ENCODE results near the gene ANGPTL4.
A peak's percentile ranks its signal among the peaks of the same experiment; 100 is the strongest.

Gene ANGPTL4

DNA sequence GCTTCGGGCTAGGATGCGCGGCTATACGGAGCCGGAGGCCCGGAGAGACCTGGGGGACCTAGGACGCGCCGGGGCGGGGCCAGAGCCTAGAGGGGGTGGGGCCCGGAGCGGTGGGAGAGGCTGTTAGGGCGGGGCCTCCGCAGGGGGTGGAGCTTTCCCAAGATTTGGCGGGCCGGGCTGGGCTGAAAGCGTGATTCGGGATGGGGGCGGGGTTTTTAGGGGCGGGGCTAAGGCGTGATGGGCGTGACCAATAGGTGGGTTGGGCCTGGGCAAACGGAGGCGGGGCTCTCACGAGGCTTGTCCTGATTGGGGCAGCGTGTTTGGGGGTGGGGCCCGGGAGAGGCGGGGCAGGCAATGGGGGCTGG, 26.6 kb downstream of the ANGPTL4 start:
- no peaks in the 10 kb centered on the region for H3F3A ChIP-seq (ENCODE audit: low read depth)
- H3K9ac ChIP-seq (ENCODE audit: low read depth, low read length, poor library complexity, severe bottlenecking): peak overlapping the region; percentile 90
- H3K4me1 ChIP-seq (ENCODE audit: insufficient read depth, low read length, poor library complexity, severe bottlenecking): peaks cover 26% of the 10 kb centered on the region
- H4K20me1 ChIP-seq (ENCODE audit: insufficient read depth, low read length, poor library complexity, severe bottlenecking): peaks cover 42% of the 10 kb centered on the region
- H3K4me2 ChIP-seq (ENCODE audit: low read depth, low read length, poor library complexity, severe bottlenecking): peak overlapping the region; percentile 80
- peaks cover 55% of the 10 kb centered on the region for H3K79me2 ChIP-seq (ENCODE audit: insufficient read depth, low read length)
- H3K36me3 ChIP-seq (ENCODE audit: insufficient read depth, low read length): no peaks in the 10 kb centered on the region
- TF ChIP-seq, protein P1, sequence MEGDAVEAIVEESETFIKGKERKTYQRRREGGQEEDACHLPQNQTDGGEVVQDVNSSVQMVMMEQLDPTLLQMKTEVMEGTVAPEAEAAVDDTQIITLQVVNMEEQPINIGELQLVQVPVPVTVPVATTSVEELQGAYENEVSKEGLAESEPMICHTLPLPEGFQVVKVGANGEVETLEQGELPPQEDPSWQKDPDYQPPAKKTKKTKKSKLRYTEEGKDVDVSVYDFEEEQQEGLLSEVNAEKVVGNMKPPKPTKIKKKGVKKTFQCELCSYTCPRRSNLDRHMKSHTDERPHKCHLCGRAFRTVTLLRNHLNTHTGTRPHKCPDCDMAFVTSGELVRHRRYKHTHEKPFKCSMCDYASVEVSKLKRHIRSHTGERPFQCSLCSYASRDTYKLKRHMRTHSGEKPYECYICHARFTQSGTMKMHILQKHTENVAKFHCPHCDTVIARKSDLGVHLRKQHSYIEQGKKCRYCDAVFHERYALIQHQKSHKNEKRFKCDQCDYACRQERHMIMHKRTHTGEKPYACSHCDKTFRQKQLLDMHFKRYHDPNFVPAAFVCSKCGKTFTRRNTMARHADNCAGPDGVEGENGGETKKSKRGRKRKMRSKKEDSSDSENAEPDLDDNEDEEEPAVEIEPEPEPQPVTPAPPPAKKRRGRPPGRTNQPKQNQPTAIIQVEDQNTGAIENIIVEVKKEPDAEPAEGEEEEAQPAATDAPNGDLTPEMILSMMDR (conservative IDR thresholded peaks at IDR 0.05; ENCODE audit: low read length): no peak
- no peaks in the 10 kb centered on the region for H3K9me3 ChIP-seq (ENCODE audit: insufficient read depth, low read depth, low read length)
- H3K4me3 ChIP-seq (ENCODE audit: low read length, poor library complexity, severe bottlenecking): peak overlapping the region; percentile 87
- no peak overlapping the region for H2AFZ ChIP-seq (ENCODE audit: low read length)
- no peaks in the 10 kb centered on the region for H3K9me2 ChIP-seq (replicated peaks; ENCODE audit: low read depth, low read length)
- H3K27me3 ChIP-seq (ENCODE audit: insufficient read depth, low read length, poor library complexity, severe bottlenecking): peaks cover 3% of the 10 kb centered on the region

DNA sequence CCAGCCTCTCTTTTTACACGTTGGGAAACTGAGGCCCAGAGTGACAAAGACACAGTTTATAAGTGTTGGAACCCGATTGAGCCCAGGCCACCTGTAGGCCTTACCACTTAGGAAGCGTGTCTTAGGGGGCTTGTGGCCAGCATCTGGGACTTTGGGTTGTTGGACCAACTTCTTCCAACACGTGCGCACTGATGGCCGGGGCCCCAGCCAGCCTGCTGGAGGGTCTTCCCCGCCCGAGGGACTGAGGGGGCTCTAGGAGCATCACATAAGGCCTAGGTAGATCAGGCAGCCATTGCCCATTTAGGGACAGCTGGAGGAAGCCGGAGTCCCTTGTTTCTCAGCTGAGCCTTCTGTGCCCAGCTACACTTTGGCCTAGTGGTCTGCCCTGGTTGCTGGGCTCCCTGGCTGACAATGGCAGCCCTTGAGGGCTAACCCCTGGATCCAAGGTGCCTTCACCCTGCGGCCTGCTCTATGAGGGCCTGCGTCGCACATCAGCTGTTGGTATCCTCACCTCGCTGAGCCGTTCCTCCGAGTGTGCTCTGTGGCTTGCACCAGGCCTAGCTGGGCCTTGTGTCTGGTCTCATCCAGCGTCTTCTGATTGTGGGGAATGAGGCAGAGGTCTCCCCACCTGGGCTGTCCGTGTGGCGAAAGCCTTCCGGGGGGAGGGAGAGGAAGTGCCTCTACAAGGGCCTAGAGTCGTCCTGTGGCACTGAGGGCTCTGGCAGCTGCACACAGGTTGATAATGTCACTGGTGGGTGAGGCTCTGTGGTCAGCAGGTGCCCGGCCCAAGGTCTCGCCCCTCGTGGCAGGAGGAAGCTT, 27.5 kb downstream of the ANGPTL4 start:
- H3K36me3 ChIP-seq (ENCODE audit: insufficient read depth, low read length): no peaks in the 10 kb centered on the region
- H3K79me2 ChIP-seq (ENCODE audit: insufficient read depth, low read length): peaks cover 63% of the 10 kb centered on the region
- H3K4me2 ChIP-seq (ENCODE audit: low read depth, low read length, poor library complexity, severe bottlenecking): peak overlapping the region; percentile 80
- H3K4me3 ChIP-seq (ENCODE audit: low read length, poor library complexity, severe bottlenecking): peak overlapping the region; percentile 87
- H3K9me2 ChIP-seq (replicated peaks; ENCODE audit: low read depth, low read length): no peaks in the 10 kb centered on the region
- H2AFZ ChIP-seq (ENCODE audit: low read length): no peak overlapping the region
- no peaks in the 10 kb centered on the region for H3F3A ChIP-seq (ENCODE audit: low read depth)
- peaks cover 3% of the 10 kb centered on the region for H3K27me3 ChIP-seq (ENCODE audit: insufficient read depth, low read length, poor library complexity, severe bottlenecking)
- no peaks in the 10 kb centered on the region for H3K9me3 ChIP-seq (ENCODE audit: insufficient read depth, low read depth, low read length)
- H4K20me1 ChIP-seq (ENCODE audit: insufficient read depth, low read length, poor library complexity, severe bottlenecking): peaks cover 50% of the 10 kb centered on the region
- peak overlapping the region; percentile 41 for H3K9ac ChIP-seq (ENCODE audit: low read depth, low read length, poor library complexity, severe bottlenecking)
- H3K4me1 ChIP-seq (ENCODE audit: insufficient read depth, low read length, poor library complexity, severe bottlenecking): peaks cover 30% of the 10 kb centered on the region
- TF ChIP-seq EZH2phosphoT487 (IDR thresholded peaks at IDR 0.05; ENCODE audit: borderline replicate concordance): no peak
- TF ChIP-seq, protein P1 (conservative IDR thresholded peaks at IDR 0.05; ENCODE audit: low read length): no peak

DNA sequence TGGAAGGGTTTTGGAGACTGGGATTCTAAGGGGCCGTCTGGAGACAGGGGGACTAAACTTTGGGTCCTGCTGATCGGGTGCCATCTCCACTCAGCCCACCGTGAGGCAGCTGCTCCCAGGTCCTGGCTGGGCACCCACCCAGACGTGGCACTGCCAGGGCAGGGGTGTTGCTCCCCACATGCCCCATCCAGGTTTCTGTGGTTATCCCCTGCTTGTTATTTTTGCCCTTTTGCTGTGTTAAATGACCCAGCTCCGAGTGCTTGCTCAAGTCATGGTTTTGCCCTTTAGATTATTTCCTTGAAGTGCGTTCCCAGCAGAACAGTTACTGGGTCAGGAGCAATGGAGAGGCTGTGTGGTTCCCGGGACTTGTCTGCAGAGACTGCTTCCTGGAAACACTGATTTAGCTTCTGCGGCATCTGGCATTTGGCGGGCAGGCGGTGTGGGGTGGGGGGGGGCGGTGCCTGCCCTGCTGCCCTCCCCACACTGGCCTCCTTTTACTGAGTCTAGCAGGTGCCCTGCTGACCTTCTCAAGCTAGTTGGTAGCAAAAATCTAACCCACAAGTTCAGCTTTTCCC, 28.1 kb downstream of the ANGPTL4 start:
- H3K4me2 ChIP-seq (ENCODE audit: low read depth, low read length, poor library complexity, severe bottlenecking): peak overlapping the region; percentile 80
- H4K20me1 ChIP-seq (ENCODE audit: insufficient read depth, low read length, poor library complexity, severe bottlenecking): peaks cover 54% of the 10 kb centered on the region
- no peaks in the 10 kb centered on the region for H3K9me3 ChIP-seq (ENCODE audit: insufficient read depth, low read depth, low read length)
- TF ChIP-seq, protein P1 (conservative IDR thresholded peaks at IDR 0.05; ENCODE audit: low read length): no peak
- TF ChIP-seq EZH2phosphoT487 (IDR thresholded peaks at IDR 0.05; ENCODE audit: borderline replicate concordance): no peak
- H3K79me2 ChIP-seq (ENCODE audit: insufficient read depth, low read length): peaks cover 68% of the 10 kb centered on the region
- no peak overlapping the region for H2AFZ ChIP-seq (ENCODE audit: low read length)
- H3K9ac ChIP-seq (ENCODE audit: low read depth, low read length, poor library complexity, severe bottlenecking): no peak overlapping the region
- peaks cover 3% of the 10 kb centered on the region for H3K27me3 ChIP-seq (ENCODE audit: insufficient read depth, low read length, poor library complexity, severe bottlenecking)
- H3K4me1 ChIP-seq (ENCODE audit: insufficient read depth, low read length, poor library complexity, severe bottlenecking): peaks cover 31% of the 10 kb centered on the region
- H3K36me3 ChIP-seq (ENCODE audit: insufficient read depth, low read length): no peaks in the 10 kb centered on the region
- H3F3A ChIP-seq (ENCODE audit: low read depth): no peaks in the 10 kb centered on the region
- H3K9me2 ChIP-seq (replicated peaks; ENCODE audit: low read depth, low read length): no peaks in the 10 kb centered on the region
- H3K4me3 ChIP-seq (ENCODE audit: low read length, poor library complexity, severe bottlenecking): peak overlapping the region; percentile 87
